Cardiac muscle cell (in vitro differentiated cells and primary cell): Measurements from ENCODE around the gene SSBP2. TPM values are rescaled to one million over a fixed set of nuclear protein-coding genes. Genes with fewer than 3 reads are reported as not detected.

Source experiments
- DNase-seq, 2 donors: peaks; one replicate each; pipeline versions ENCODE4 v3.0.0 to v3.0.0-alpha.2; 2010 to 2017; ENCODE audit warnings: low read depth in 1 of 2, low spot score in 1 of 2
- H3K27ac ChIP-seq: fragments of 200-600 bp; sonication (generic); 2 replicates; pipeline ENCODE4 v1.5.1; 2016
- H3K27me3 ChIP-seq: fragments of 200-600 bp; sonication (generic); 2 replicates; pipeline ENCODE4 v1.6.0; 2016; ENCODE audit warnings: control low read depth
- H3K36me3 ChIP-seq: fragments of 200-600 bp; sonication (generic); 2 replicates; pipeline ENCODE4 v1.5.1; 2016; ENCODE audit warnings: control low read depth
- H3K4me1 ChIP-seq: fragments of 200-600 bp; sonication (generic); 2 replicates; pipeline ENCODE4 v1.8.1; 2017; ENCODE audit warnings: low read depth, mild to moderate bottlenecking, mixed run types
- H3K4me3 ChIP-seq: fragments of 200-600 bp; sonication (generic); 2 replicates; pipeline ENCODE4 v1.5.1; 2016; ENCODE audit warnings: mild to moderate bottlenecking
- H3K9me3 ChIP-seq: fragments of 200-600 bp; sonication (generic); 2 replicates; pipeline ENCODE4 v1.5.1; 2017; ENCODE audit warnings: low read depth, mild to moderate bottlenecking, control low read depth
- CTCF ChIP-seq: IDR thresholded peaks from 2 replicates; pipeline ENCODE4 v1.5.1; 2012; ENCODE audit warnings: low read depth, mild to moderate bottlenecking, low read length
- polyA plus RNA-seq: library from polyadenylated mRNA; unstranded; fragments of >200 nt; fragmentation: Nextera tagmentation; extraction: Ambion mirVana; gene quantifications from 2 replicates; pipeline ENCODE4 v1.2.1, GENCODE V29; 2016
- total RNA-seq: library from RNA; depleted of rRNA; stranded (reverse); fragments of >200 nt; gene quantifications from 2 replicates; pipeline ENCODE4 v1.2.3, GENCODE V29; 2016

SSBP2 gene
- total and polyA plus RNA-seq, 2 experiments from 2014 or later = 117 to 174 TPM

- Histone ChIP-seq H3K36me3 (no peaks in the 10 kb centered on the region), H3K4me1 (peaks cover 34% of the 10 kb centered on the region), H3K4me3 (no peak overlapping the region), H3K9me3 (no peaks in the 10 kb centered on the region), H3K27me3 (no peaks in the 10 kb centered on the region), H3K27ac (peak overlapping the region; percentile 41)
- peak; percentile 47 to 86 for DNase-seq
- no peak for TF ChIP-seq CTCF
These were observed 4.4 kb upstream of the SSBP2 start for GRCh38 chr5:81755320-81755719.

GRCh38 chr5:81754621-81755020 lies 3.7 kb upstream of the SSBP2 start:
- TF ChIP-seq CTCF = no peak
- Histone ChIP-seq H3K36me3 (no peaks in the 10 kb centered on the region), H3K9me3 (no peaks in the 10 kb centered on the region), H3K27ac (no peak overlapping the region), H3K27me3 (no peaks in the 10 kb centered on the region), H3K4me1 (peaks cover 34% of the 10 kb centered on the region), H3K4me3 (no peak overlapping the region)
- no peak for DNase-seq

- Histone ChIP-seq H3K4me1 (peaks cover 38% of the 10 kb centered on the region), H3K36me3 (no peaks in the 10 kb centered on the region), H3K27me3 (no peaks in the 10 kb centered on the region), H3K9me3 (no peaks in the 10 kb centered on the region), H3K27ac (no peak overlapping the region), H3K4me3 (no peak overlapping the region)
- DNase-seq = no peak
- no peak for TF ChIP-seq CTCF
These were observed 2.5 kb upstream of the SSBP2 start for GRCh38 chr5:81753429-81753828.

GRCh38 chr5:81752644-81752963 lies 1.7 kb upstream of the SSBP2 start:
- no peaks in the 10 kb centered on the region for H3K36me3 ChIP-seq
- DNase-seq = no peak
- H3K9me3 ChIP-seq = no peaks in the 10 kb centered on the region
- no peak for TF ChIP-seq CTCF
- peaks cover 38% of the 10 kb centered on the region for H3K4me1 ChIP-seq
- H3K27me3 ChIP-seq = no peaks in the 10 kb centered on the region
- no peak overlapping the region for H3K4me3 ChIP-seq
- H3K27ac ChIP-seq = no peak overlapping the region

- Histone ChIP-seq H3K27ac (peak overlapping the region; percentile 95), H3K27me3 (no peaks in the 10 kb centered on the region), H3K36me3 (no peaks in the 10 kb centered on the region), H3K4me3 (peak overlapping the region; percentile 32), H3K4me1 (peaks cover 38% of the 10 kb centered on the region), H3K9me3 (no peaks in the 10 kb centered on the region)
- peak; percentile 19 to 21 for DNase-seq
- no peak for TF ChIP-seq CTCF
These were observed 1.1 kb upstream of the SSBP2 start for GRCh38 chr5:81751836-81752643.
